ENCODE measurements around the gene RBM14.

DNA sequence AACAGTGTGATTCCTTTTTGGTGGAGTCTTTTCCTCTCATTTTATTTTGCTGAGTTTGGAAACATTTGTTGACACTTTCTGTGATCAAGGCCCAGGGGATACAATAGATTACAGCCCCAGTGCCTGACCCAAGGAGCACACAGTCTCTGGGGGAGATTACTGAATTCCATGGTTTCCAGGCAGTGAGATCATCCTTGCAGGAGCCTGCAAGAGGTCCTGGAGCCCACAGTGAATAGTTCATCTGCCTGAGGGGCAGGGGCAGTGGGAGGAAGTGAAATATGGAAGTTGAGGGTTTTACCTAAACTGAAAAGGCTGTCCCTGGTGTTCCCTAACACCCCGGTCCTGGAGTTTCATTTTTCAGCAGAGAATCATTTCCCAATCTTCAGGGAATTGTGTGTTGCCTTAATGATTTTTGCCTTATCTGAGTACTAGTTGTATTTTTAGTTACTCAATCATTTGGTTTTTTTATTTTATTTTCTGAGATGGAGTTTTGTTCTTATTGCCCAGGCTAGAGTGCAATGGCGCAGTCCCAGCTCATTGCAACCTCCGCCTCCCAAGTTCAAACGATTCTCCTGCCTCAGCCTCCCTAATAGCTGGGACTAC, 15.7 kb upstream of the RBM14 start:
- no peak for TF ChIP-seq POLR2A (IDR thresholded peaks at IDR 0.05; ENCODE audit: low read depth, low read length)
- TF ChIP-seq TAF1 (IDR thresholded peaks at IDR 0.05; ENCODE audit: borderline replicate concordance, low read depth, low read length) = no peak
- no peak for TF ChIP-seq POLR2AphosphoS5 (IDR thresholded peaks at IDR 0.05; ENCODE audit: low read depth, low read length)

Measured in GM12892 (cell line).